GM12878 (cell line): Measurements from ENCODE around the gene RHOB. TPM values are rescaled to one million over a fixed set of nuclear protein-coding genes. Genes with fewer than 3 reads are reported as not detected.
"Not testable (repeated sequence)": the region's sequence is repeated elsewhere in the genome, so short reads cannot be mapped to it uniquely, and the experiment has no call there.

ENCODE experiments used
- ATAC-seq: fragments of 200-7000 bp; cut with Tn5 transposase; 3 replicates; pipeline ENCODE4 v1.9.1; 2020; ENCODE audit warnings: mild to moderate bottlenecking, moderate library complexity
- BruUV-seq: library from RNA; stranded (reverse); fragments of 400-500 nt; replicated peaks from 2 replicates; lab custom pipeline; 2021; lab: Mats Ljungman, UMichigan
- CTCF ChIA-PET: fragments of 300-600 bp; sonication (Branson Sonifier 250); formaldehyde crosslinking; extraction: SDS; loops from one replicate; lab custom pipeline; 2021; ENCODE audit warnings: inconsistent platforms; lab: Yijun Ruan, JAX
- POLR2A ChIA-PET: fragments of 350-600 bp; formaldehyde crosslinking; extraction: SDS; loops from one replicate; lab custom pipeline; 2021; ENCODE audit warnings: inconsistent platforms; lab: Charles Lee
- RAD21 ChIA-PET: fragments of 300-600 bp; sonication (Branson Sonifier 250); formaldehyde crosslinking; loops from one replicate; lab custom pipeline; 2023; ENCODE audit warnings: antibody characterized with exemption; ENCODE audit not compliant: unreplicated experiment; lab: Charles Lee
- SMC1A ChIA-PET: fragments of 300-600 bp; sonication (Branson Sonifier 250); formaldehyde crosslinking; loops from one replicate; lab custom pipeline; 2023; ENCODE audit not compliant: unreplicated experiment, uncharacterized antibody; lab: Charles Lee
- DNase-seq: peaks from one replicate; pipeline ENCODE4 v3.0.0-alpha.2; 2011; ENCODE audit warnings: low read depth, low spot score
- FAIRE-seq: peaks from 3 replicates; lab custom pipeline; 2011; peaks lifted over from hg19 to GRCh38; lab: Jason Lieb, UNC
- H2AFZ ChIP-seq: 2 replicates; pipeline ENCODE4 v1.6.0; 2011; ENCODE audit warnings: low read depth, low read length, control low read depth; ENCODE audit not compliant: control insufficient read depth
- H3K27ac ChIP-seq: 2 replicates; pipeline ENCODE4 v1.5.1; 2011; ENCODE audit warnings: control low read depth; ENCODE audit not compliant: control insufficient read depth, insufficient read depth
- H3K27me3 ChIP-seq, 2 experiments: replicated peaks in 1 of 2; 2 replicates each; pipeline versions ENCODE4 v1.6.0 to v1.6.1; 2011; ENCODE audit warnings: low read length in 1 of 2; ENCODE audit not compliant: control insufficient read depth in 2 of 2, insufficient read depth in 2 of 2
- H3K36me3 ChIP-seq, 2 experiments: 2 replicates each; pipeline ENCODE4 v1.5.1; 2011; ENCODE audit warnings: low read length in 1 of 2; ENCODE audit not compliant: control insufficient read depth in 2 of 2, insufficient read depth in 2 of 2
- H3K4me1 ChIP-seq: 2 replicates; pipeline ENCODE4 v1.6.1; 2011; ENCODE audit warnings: mild to moderate bottlenecking, low read length, moderate library complexity, mixed read lengths; ENCODE audit not compliant: control insufficient read depth, insufficient read depth
- H3K4me2 ChIP-seq: 2 replicates; pipeline ENCODE4 v1.6.0; 2011; ENCODE audit warnings: control low read depth; ENCODE audit not compliant: control insufficient read depth, insufficient read depth
- H3K4me3 ChIP-seq: fragments of 200-600 bp; sonication (generic); 2 replicates; pipeline ENCODE4 v1.5.1; 2016
- H3K79me2 ChIP-seq: 2 replicates; pipeline ENCODE4 v1.6.0; 2011; ENCODE audit warnings: low read length; ENCODE audit not compliant: control insufficient read depth, insufficient read depth
- H3K9ac ChIP-seq: 2 replicates; pipeline ENCODE4 v1.8.0; 2011; ENCODE audit warnings: low read length, control low read depth, mixed read lengths; ENCODE audit not compliant: control insufficient read depth, insufficient read depth
- H3K9me3 ChIP-seq: replicated peaks from 3 replicates; pipeline ENCODE4 v1.5.1; 2011; ENCODE audit warnings: mild to moderate bottlenecking, low read length; ENCODE audit not compliant: control insufficient read depth, insufficient read depth
- H4K20me1 ChIP-seq: 2 replicates; pipeline ENCODE4 v1.6.0; 2011; ENCODE audit not compliant: control insufficient read depth, insufficient read depth
- BCLAF1 ChIP-seq: fragments of 450-650 bp; IDR thresholded peaks from 2 replicates; pipeline ENCODE4 v1.6.1; 2017; ENCODE audit warnings: antibody characterized with exemption, mild to moderate bottlenecking, moderate library complexity
- IKZF1 ChIP-seq: fragments of 450-650 bp; conservative IDR thresholded peaks from 2 replicates; pipeline ENCODE4 v1.6.1; 2017; ENCODE audit warnings: antibody characterized with exemption, mild to moderate bottlenecking
- IRF5 ChIP-seq: fragments of 450-650 bp; IDR thresholded peaks from 2 replicates; pipeline ENCODE4 v1.6.1; 2017; ENCODE audit warnings: borderline replicate concordance
- SPI1 ChIP-seq: IDR thresholded peaks from 2 replicates; pipeline ENCODE4 v1.6.1; 2011; ENCODE audit warnings: low read depth, mild to moderate bottlenecking, low read length, moderate library complexity, borderline replicate concordance; ENCODE audit not compliant: insufficient read depth
- WGBS: methylation state at CpG from one replicate; pipeline ENCODE4 v1.1.6; 2016; ENCODE audit warnings: low lambda C conversion rate; ENCODE audit not compliant: insufficient replicate concordance, insufficient coverage; ENCODE audit errors: missing lambda C conversion rate; 5-methylcytosine and 5-hydroxymethylcytosine counted together
- in situ Hi-C: fragments of 300-500 bp; cut with MboI; formaldehyde crosslinking; loops from 9 replicates; pipeline ENCODE4 v1.14.3; 2018; ENCODE audit warnings: mixed read lengths
- intact Hi-C: fragments of 100-400 bp; cut with micrococcal nuclease; formaldehyde crosslinking; loops from one replicate; pipeline ENCODE4 v1.14.2; 2022; ENCODE audit not compliant: unreplicated experiment
- polyA plus RNA-seq, 11 experiments: library from polyadenylated mRNA; depleted of rRNA in 4 of 11; unstranded in 6 of 11; stranded (reverse) in 5 of 11; fragments of >200 nt; fragmentation: Nextera tagmentation in 4 of 11; fragmentation: Illumina TruSeq in 1 of 11; extraction: Ambion mirVana in 4 of 11; extraction: Trizol in 1 of 11; gene quantifications; 1 replicate in 1 of 11; 2 replicates in 10 of 11; pipeline versions ENCODE4 v1.2.1 to v1.2.3, GENCODE V29; 2011 to 2016; ENCODE audit warnings: inconsistent platforms in 2 of 11, missing spikeins in 2 of 11, low read depth in 1 of 11
- total RNA-seq, 4 experiments: library from RNA; depleted of rRNA in 3 of 4; stranded (reverse); fragments of >200 nt in 3 of 4; fragmentation: Illumina TruSeq in 1 of 4; extraction: Trizol in 1 of 4; gene quantifications; 2 replicates each; pipeline versions ENCODE4 v1.2.1 to v1.2.3, GENCODE V29; 2013 to 2021

The RHOB gene
- total and polyA plus RNA-seq, 10 of the 15 experiments (the other 5 are each of a cell fraction or from before 2014, with no cell fraction given): 0.03 to 4.5 (median 1.2) TPM

- H3K27ac ChIP-seq: no peak overlapping the region
- TF ChIP-seq IKZF1: 0 out of 2 replicates have a peak, but pooled peaks have one; percentile 25
- TF ChIP-seq IRF5: no peak
- no peak for TF ChIP-seq SPI1
- TF ChIP-seq BCLAF1: no peak
- H3K79me2 ChIP-seq: no peaks in the 10 kb centered on the region
- H3K9ac ChIP-seq: no peak overlapping the region
- CTCF ChIA-PET: no interaction called here
- no peaks in the 10 kb centered on the region; a peak in 1 of 4 replicates for H3K27me3 ChIP-seq
- no peaks in the 10 kb centered on the region for H3K9me3 ChIP-seq
- no peaks in the 10 kb centered on the region for H3K4me1 ChIP-seq
- no peak overlapping the region for H2AFZ ChIP-seq
- H3K36me3 ChIP-seq: no peaks in the 10 kb centered on the region
- H3K4me2 ChIP-seq: no peak overlapping the region
- DNase-seq (no peak), FAIRE-seq (no peak), ATAC-seq (peak; percentile 51)
- BruUV-seq: no TSS peak
- RAD21 ChIA-PET: no interaction called here
- in situ Hi-C loops: no loop called here
- WGBS: 33% methylated on average over 15 of the region's 15 CpGs
- no peaks in the 10 kb centered on the region for H4K20me1 ChIP-seq
- intact Hi-C loops: no loop called here
- H3K4me3 ChIP-seq: no peak overlapping the region
- POLR2A ChIA-PET: no interaction called here
- SMC1A ChIA-PET: interaction anchor here (0.6 kb wide), 1 partner anchor 626 kb away, joined by 3 read pairs; no protein-coding TSS in a partner anchor
Measured at GRCh38 chr2:20491739-20492531, 45.1 kb downstream of the RHOB start.

GRCh38 chr2:20493095-20493494, 46.2 kb downstream of the RHOB start:
- ChIA-PET SMC1A (interaction anchor here (0.8 to 1.1 kb wide), 2 partner anchors 46 to 108 kb away, joined by 3 read pairs; partner anchors contain the start of gene RHOB), RAD21 (interaction anchor here (0.9 kb wide), 1 partner anchor 32 kb away, joined by 3 read pairs; no protein-coding TSS in a partner anchor), CTCF (interaction anchor here (0.7 to 1.3 kb wide), 2 partner anchors 82 to 168 kb away, joined by 3 to 4 read pairs; no protein-coding TSS in a partner anchor)
- H3K9ac ChIP-seq, in situ Hi-C loops, H4K20me1 ChIP-seq, H3K27me3 ChIP-seq, H3K9me3 ChIP-seq, H3K4me3 ChIP-seq, H3K4me1 ChIP-seq, ATAC-seq, H3K79me2 ChIP-seq, H3K36me3 ChIP-seq, DNase-seq, H3K4me2 ChIP-seq, intact Hi-C loops, FAIRE-seq, POLR2A ChIA-PET, H2AFZ ChIP-seq, BruUV-seq, H3K27ac ChIP-seq: not testable (repeated sequence)
- 38% methylated on average over 3 of the region's 3 CpGs for WGBS
